Lung (tissue), 12 donors: ENCODE results near the gene ADCY2. TPM values are rescaled to one million over a fixed set of nuclear protein-coding genes. Genes with fewer than 3 reads are reported as not detected.
A peak's percentile ranks its signal among the peaks of the same experiment; 100 is the strongest.

Source experiments
- ATAC-seq: fragments of 200-7000 bp; cut with Tn5 transposase; one replicate; pipeline ENCODE4 v1.9.1; 2020; ENCODE audit warnings: moderate number of reproducible peaks; ENCODE audit not compliant: insufficient read depth, low FRiP score
- DNase-seq, 3 donors: peaks; one replicate each; pipeline ENCODE4 v3.0.0-alpha.2; 2013 to 2017
- H3K27ac ChIP-seq, 2 donors: one replicate each; pipeline ENCODE4 v1.5.1; 2013; ENCODE audit warnings: mild to moderate bottlenecking in 2 of 2, moderate library complexity in 2 of 2, control low read depth in 1 of 2, inconsistent platforms in 1 of 2, low read depth in 1 of 2, low read length in 1 of 2
- H3K27me3 ChIP-seq, 3 donors: one replicate each; pipeline ENCODE4 v1.5.1; 2013; ENCODE audit warnings: low read length in 2 of 3; ENCODE audit not compliant: control insufficient read depth in 3 of 3, insufficient read depth in 3 of 3
- H3K36me3 ChIP-seq, 4 donors: one replicate each; pipeline ENCODE4 v1.5.1; 2013; ENCODE audit warnings: low read length in 4 of 4, mild to moderate bottlenecking in 1 of 4, moderate library complexity in 1 of 4; ENCODE audit not compliant: control insufficient read depth in 4 of 4, insufficient read depth in 4 of 4
- H3K4me1 ChIP-seq, 5 donors: one replicate each; pipeline ENCODE4 v1.5.1; 2013; ENCODE audit warnings: low read length in 5 of 5, mild to moderate bottlenecking in 2 of 5, moderate library complexity in 1 of 5; ENCODE audit not compliant: control insufficient read depth in 5 of 5, insufficient read depth in 5 of 5
- H3K4me3 ChIP-seq: one replicate; pipeline ENCODE4 v1.5.1; 2013; ENCODE audit warnings: mild to moderate bottlenecking, control low read depth, moderate library complexity
- H3K9ac ChIP-seq, 2 donors: one replicate each; pipeline ENCODE4 v1.5.1; 2013; ENCODE audit warnings: low read length in 2 of 2, control low read depth in 1 of 2; ENCODE audit not compliant: insufficient read depth in 1 of 2
- H3K9me3 ChIP-seq, 4 donors: one replicate each; pipeline ENCODE4 v1.5.1; 2013; ENCODE audit warnings: low read length in 3 of 4, mild to moderate bottlenecking in 1 of 4, moderate library complexity in 1 of 4; ENCODE audit not compliant: control insufficient read depth in 4 of 4, insufficient read depth in 3 of 4
- WGBS, 2 donors: extraction: QIAGEN DNeasy Blood & Tissue Kit; methylation state at CpG; one replicate each; pipeline ENCODE4 v1.1.7; 2013; 5-methylcytosine and 5-hydroxymethylcytosine counted together
- polyA plus RNA-seq, 2 donors: library from polyadenylated mRNA; stranded (reverse); fragments of 200-250 nt; gene quantifications; one replicate each; pipeline ENCODE4 v1.2.1, GENCODE V29; 2013
- total RNA-seq, 2 donors: library from RNA; depleted of rRNA in 1 of 2; stranded (reverse); fragments of >200 nt in 1 of 2; gene quantifications; one replicate each; pipeline ENCODE4 v1.2.1, GENCODE V29; 2014 to 2021
- TF ChIP-seq, protein P1 (sequence below): IDR thresholded peaks from 2 replicates; pipeline ENCODE4 v1.5.1; 2012; ENCODE audit warnings: mild to moderate bottlenecking; ENCODE audit errors: control extremely low read depth, extremely low read depth
- donor health status: control.
- donor health status: control.
- donor health status: Bipolar disorder and iron deficiency.
- donor health status: healthy.
- donor health status: DM: yes; HTN: yes; CAD: no.

ADCY2 gene
- total and polyA plus RNA-seq, 4 donors, result 0.10 to 3.5 (median 0.84) TPM

DNA sequence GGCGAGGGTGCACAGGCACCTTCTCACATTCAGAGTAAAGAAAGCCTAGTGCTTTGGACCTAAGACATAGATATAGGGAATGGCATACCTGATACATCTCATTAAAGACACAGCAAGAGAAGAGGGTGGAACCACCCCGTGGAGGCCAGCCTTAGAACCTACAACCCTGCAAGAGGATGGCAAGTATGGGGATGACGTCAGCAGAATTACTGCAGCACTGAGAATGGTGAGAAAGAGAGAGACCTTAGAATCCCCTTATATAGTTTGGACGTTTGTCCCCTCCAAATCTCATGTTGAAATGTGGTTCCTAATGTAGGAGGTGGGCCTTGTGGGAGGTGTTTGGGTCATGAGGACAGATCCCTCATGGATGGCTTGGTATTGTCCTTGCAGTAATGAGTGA lies 28.2 kb upstream of the ADCY2 start:
- no peak overlapping the region for H3K27ac ChIP-seq
- no peaks in the 10 kb centered on the region for H3K4me1 ChIP-seq
- ATAC-seq, result no peak
- H3K36me3 ChIP-seq, result no peaks in the 10 kb centered on the region
- H3K27me3 ChIP-seq, result no peaks in the 10 kb centered on the region
- 68 to 69% methylated on average over 4 of the region's 4 CpGs for WGBS, 2 donors
- TF ChIP-seq, protein P1, sequence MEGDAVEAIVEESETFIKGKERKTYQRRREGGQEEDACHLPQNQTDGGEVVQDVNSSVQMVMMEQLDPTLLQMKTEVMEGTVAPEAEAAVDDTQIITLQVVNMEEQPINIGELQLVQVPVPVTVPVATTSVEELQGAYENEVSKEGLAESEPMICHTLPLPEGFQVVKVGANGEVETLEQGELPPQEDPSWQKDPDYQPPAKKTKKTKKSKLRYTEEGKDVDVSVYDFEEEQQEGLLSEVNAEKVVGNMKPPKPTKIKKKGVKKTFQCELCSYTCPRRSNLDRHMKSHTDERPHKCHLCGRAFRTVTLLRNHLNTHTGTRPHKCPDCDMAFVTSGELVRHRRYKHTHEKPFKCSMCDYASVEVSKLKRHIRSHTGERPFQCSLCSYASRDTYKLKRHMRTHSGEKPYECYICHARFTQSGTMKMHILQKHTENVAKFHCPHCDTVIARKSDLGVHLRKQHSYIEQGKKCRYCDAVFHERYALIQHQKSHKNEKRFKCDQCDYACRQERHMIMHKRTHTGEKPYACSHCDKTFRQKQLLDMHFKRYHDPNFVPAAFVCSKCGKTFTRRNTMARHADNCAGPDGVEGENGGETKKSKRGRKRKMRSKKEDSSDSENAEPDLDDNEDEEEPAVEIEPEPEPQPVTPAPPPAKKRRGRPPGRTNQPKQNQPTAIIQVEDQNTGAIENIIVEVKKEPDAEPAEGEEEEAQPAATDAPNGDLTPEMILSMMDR, result no peak
- no peak overlapping the region for H3K9ac ChIP-seq
- DNase-seq, result no peak
- no peak overlapping the region for H3K4me3 ChIP-seq
- H3K9me3 ChIP-seq, result peaks cover 0 to 14% (median under 1%) of the 10 kb centered on the region in 4 donors

DNA sequence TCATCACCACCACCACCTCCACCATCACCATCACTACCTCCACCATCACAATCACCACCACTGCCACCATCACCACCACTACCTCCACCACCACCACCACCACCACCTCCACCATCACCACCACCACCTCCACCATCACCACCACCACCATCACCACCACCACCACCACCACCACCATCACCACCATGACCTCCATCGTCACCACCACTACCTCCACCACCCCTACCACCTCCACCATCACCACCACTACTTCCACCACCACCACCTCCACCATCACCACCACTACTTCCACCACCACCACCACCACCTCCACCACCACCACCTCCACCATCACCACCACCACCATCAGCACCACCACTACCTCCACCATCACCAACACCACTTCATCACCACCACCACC lies 23.5 kb upstream of the ADCY2 start:
- Histone ChIP-seq H3K4me1 (no peaks in the 10 kb centered on the region), H3K9ac (no peak overlapping the region), H3K27me3 (no peaks in the 10 kb centered on the region), H3K4me3 (no peak overlapping the region), H3K36me3 (no peaks in the 10 kb centered on the region), H3K27ac (no peak overlapping the region), H3K9me3 (peaks cover 0 to 14% (median under 1%) of the 10 kb centered on the region in 4 donors)
- 78 to 100% methylated on average over 1 of the region's 1 CpG for WGBS, 2 donors
- DNase-seq (peak in 1 of 3 donors; percentile 17), ATAC-seq (no peak)
- TF ChIP-seq, protein P1, result no peak

DNA sequence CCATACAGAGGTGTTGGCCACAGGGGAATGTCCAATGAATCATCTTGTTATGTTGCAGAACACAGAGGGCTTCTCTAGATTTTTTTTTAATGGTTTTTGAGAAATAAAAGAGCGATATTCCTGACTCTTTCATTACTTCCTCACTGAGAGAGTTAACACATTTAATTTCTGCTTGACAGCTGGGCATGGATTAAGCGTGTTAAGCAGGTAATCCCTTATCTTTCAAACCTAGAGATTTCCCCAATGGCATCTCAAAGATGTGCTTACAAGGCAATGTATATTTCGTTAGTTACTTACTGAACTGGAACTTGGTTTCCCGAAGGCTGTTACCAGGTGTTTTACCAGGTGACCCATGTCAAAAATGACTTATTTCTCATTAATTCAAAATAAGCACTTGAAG lies 21.8 kb upstream of the ADCY2 start:
- Histone ChIP-seq H3K27ac (no peak overlapping the region), H3K36me3 (no peaks in the 10 kb centered on the region), H3K4me3 (no peak overlapping the region), H3K9ac (no peak overlapping the region), H3K4me1 (no peaks in the 10 kb centered on the region), H3K9me3 (peaks cover 0 to 6% (median 0%) of the 10 kb centered on the region in 4 donors), H3K27me3 (no peaks in the 10 kb centered on the region)
- no peak for DNase-seq
- ATAC-seq, result no peak
- WGBS, 2 donors, result 80 to 84% methylated on average over 4 of the region's 4 CpGs
- TF ChIP-seq, protein P1, result no peak

DNA sequence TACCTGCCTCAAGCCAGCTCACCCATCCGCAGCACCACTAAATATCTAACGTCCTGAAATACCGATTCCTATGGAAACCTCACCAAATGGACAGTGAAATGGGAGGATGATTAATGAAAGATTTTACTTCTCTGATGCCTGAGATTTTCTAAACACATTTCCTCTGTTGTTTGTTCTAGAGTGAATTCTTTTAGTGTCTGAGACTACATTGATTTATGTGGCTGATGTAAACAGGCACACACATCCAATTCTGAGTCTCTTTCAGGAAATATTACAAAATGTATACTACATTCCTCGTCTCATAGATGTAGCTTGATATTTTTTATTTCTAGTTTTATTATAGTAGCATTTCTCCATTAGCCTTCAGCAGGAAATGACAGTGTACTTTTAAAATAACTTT lies 20.5 kb upstream of the ADCY2 start:
- Histone ChIP-seq H3K4me3 (no peak overlapping the region), H3K36me3 (no peaks in the 10 kb centered on the region), H3K4me1 (no peaks in the 10 kb centered on the region), H3K9me3 (peaks cover 0 to 6% (median 0%) of the 10 kb centered on the region in 4 donors), H3K27me3 (no peaks in the 10 kb centered on the region), H3K9ac (no peak overlapping the region), H3K27ac (no peak overlapping the region)
- no peak for ATAC-seq
- 78 to 92% methylated on average over 4 of the region's 4 CpGs for WGBS, 2 donors
- DNase-seq, result no peak
- TF ChIP-seq, protein P1, result no peak
